Spleen (tissue), 11 donors: ENCODE measurements around the gene TRPM8. TPM values are rescaled to one million over a fixed set of nuclear protein-coding genes. Genes with fewer than 3 reads are reported as not detected.

Source experiments
- DNase-seq: peaks from one replicate; pipeline ENCODE4 v3.0.0-alpha.2; 2020
- H3K27ac ChIP-seq, 8 donors: fragments of 200-600 bp; sonication (generic) in 7 of 8; 1 replicate in 4 of 8; 2 replicates in 4 of 8; pipeline versions ENCODE4 v1.5.0 to v1.8.0; 2016 to 2021; ENCODE audit warnings: inconsistent platforms in 4 of 8, mild to moderate bottlenecking in 4 of 8, moderate library complexity in 1 of 8
- H3K27me3 ChIP-seq, 7 donors: fragments of 200-600 bp; sonication (generic) in 6 of 7; replicated peaks in 1 of 7; 1 replicate in 4 of 7; 2 replicates in 3 of 7; pipeline versions ENCODE4 v1.5.0 to v1.8.0; 2016 to 2021; ENCODE audit warnings: inconsistent platforms in 3 of 7, mild to moderate bottlenecking in 1 of 7
- H3K36me3 ChIP-seq, 6 donors: fragments of 200-600 bp; sonication (generic) in 5 of 6; 1 replicate in 4 of 6; 2 replicates in 2 of 6; pipeline versions ENCODE4 v1.5.0 to v1.8.0; 2016 to 2021; ENCODE audit warnings: inconsistent platforms in 2 of 6
- H3K4me1 ChIP-seq, 6 donors: fragments of 200-600 bp; sonication (generic) in 5 of 6; 1 replicate in 3 of 6; 2 replicates in 3 of 6; pipeline versions ENCODE4 v1.5.0 to v1.8.0; 2016 to 2021; ENCODE audit warnings: inconsistent platforms in 3 of 6
- H3K4me3 ChIP-seq, 8 donors: fragments of 200-600 bp; sonication (generic) in 7 of 8; 1 replicate in 4 of 8; 2 replicates in 4 of 8; pipeline versions ENCODE4 v1.5.0 to v1.8.0; 2016 to 2021; ENCODE audit warnings: inconsistent platforms in 4 of 8, mild to moderate bottlenecking in 4 of 8, moderate library complexity in 2 of 8
- H3K9me3 ChIP-seq, 8 donors: fragments of 200-600 bp; sonication (generic) in 7 of 8; 1 replicate in 4 of 8; 2 replicates in 4 of 8; pipeline versions ENCODE4 v1.5.0 to v1.8.0; 2016 to 2021; ENCODE audit warnings: inconsistent platforms in 4 of 8
- POLR2A ChIP-seq, 3 donors: fragments of 450-650 bp; IDR thresholded peaks; one replicate each; pipeline ENCODE4 v1.5.1; 2017; ENCODE audit warnings: antibody characterized with exemption in 3 of 3, mild to moderate bottlenecking in 1 of 3
- POLR2AphosphoS5 ChIP-seq, 3 donors: sonication (generic); formaldehyde crosslinking; IDR thresholded peaks; one replicate each; pipeline ENCODE4 v1.5.1; 2017; ENCODE audit warnings: antibody characterized with exemption in 3 of 3
- WGBS, 5 donors: extraction: QIAGEN DNeasy Blood & Tissue Kit in 3 of 5; methylation state at CpG; one replicate each; pipeline versions ENCODE4 v1.1.5 to v1.1.7; 2013 to 2018; 5-methylcytosine and 5-hydroxymethylcytosine counted together
- intact Hi-C: fragments of 100-400 bp; cut with DNase I; formaldehyde crosslinking; loops from one replicate; pipeline ENCODE4 v1.15.0; 2023; ENCODE audit warnings: low total_unique reads
- polyA plus RNA-seq, 3 donors: library from polyadenylated mRNA; stranded (reverse); fragments of 200-250 nt; gene quantifications; one replicate each; pipeline ENCODE4 v1.2.1, GENCODE V29; 2013
- total RNA-seq, 7 donors: library from RNA; depleted of rRNA in 3 of 7; stranded (reverse); fragments of >200 nt in 3 of 7; fragmentation: NEBNext Ultra II Directional in 4 of 7; extraction: Animal tissue kit (Norgen Biotek cat#: 25700) in 4 of 7; gene quantifications; one replicate each; pipeline versions ENCODE4 v1.1.0 to v1.2.1, GENCODE V29; 2016 to 2021
- TF ChIP-seq, protein P1 (sequence below), 11 experiments: fragments of 200-600 bp in 7 of 11; fragments of 450-650 bp in 4 of 11; sonication (generic) in 4 of 11; IDR thresholded peaks in 8 of 11; conservative IDR thresholded peaks in 3 of 11; 1 replicate in 7 of 11; 2 replicates in 4 of 11; pipeline versions ENCODE4 v1.4.0 to v1.8.0; 2016 to 2021; ENCODE audit warnings: antibody characterized with exemption in 11 of 11, inconsistent platforms in 4 of 11, mild to moderate bottlenecking in 1 of 11
- donor health status: healthy with polysubstance abuse.
- donor health status: DM: no; HTN: no; CAD: no; lungs with moderate emphysema.
- donor health status: DM: no; HTN: no; CAD: no.
- donor health status: Bipolar disorder and iron deficiency.
- donor health status: healthy.
- donor health status: DM: no; HTN: no; CAD: no.
- donor health status: DM: yes; HTN: yes; CAD: no.

Gene TRPM8
- total and polyA plus RNA-seq, 10 donors: 0.02 to 0.06 TPM; not detected in 8

DNA sequence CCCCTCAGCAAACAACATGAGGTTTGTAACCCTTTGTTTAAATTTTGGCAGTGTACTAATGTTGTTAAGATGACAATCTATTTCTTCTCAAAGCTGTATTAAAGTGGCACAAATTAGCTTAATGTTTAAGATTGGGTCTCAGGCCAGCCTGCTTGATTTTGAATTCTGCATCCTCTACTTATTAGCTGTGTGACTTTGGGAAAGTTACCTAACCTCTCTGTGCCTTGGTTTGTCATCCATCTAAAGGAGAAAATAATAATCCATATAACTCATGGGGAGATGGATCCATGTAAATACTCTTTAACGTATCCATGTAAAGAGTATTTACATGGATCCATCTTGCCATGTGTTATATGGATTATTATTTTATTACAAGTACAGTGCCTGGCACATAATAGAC, 2.1 kb downstream of the TRPM8 start:
- H3K36me3 ChIP-seq: no peaks in the 10 kb centered on the region
- no peaks in the 10 kb centered on the region for H3K4me1 ChIP-seq
- peaks cover 0 to 60% (median 4%) of the 10 kb centered on the region in 7 donors for H3K27me3 ChIP-seq
- no peak overlapping the region for H3K4me3 ChIP-seq
- no peak overlapping the region for H3K27ac ChIP-seq
- no peak for DNase-seq
- 82 to 96% (median 88%) methylated on average over 1 of the region's 1 CpG for WGBS, 5 donors
- no peaks in the 10 kb centered on the region for H3K9me3 ChIP-seq
- TF ChIP-seq POLR2AphosphoS5 (IDR thresholded peaks at IDR 0.05) (no peak), POLR2A (IDR thresholded peaks at IDR 0.05) (no peak)
- TF ChIP-seq, protein P1, sequence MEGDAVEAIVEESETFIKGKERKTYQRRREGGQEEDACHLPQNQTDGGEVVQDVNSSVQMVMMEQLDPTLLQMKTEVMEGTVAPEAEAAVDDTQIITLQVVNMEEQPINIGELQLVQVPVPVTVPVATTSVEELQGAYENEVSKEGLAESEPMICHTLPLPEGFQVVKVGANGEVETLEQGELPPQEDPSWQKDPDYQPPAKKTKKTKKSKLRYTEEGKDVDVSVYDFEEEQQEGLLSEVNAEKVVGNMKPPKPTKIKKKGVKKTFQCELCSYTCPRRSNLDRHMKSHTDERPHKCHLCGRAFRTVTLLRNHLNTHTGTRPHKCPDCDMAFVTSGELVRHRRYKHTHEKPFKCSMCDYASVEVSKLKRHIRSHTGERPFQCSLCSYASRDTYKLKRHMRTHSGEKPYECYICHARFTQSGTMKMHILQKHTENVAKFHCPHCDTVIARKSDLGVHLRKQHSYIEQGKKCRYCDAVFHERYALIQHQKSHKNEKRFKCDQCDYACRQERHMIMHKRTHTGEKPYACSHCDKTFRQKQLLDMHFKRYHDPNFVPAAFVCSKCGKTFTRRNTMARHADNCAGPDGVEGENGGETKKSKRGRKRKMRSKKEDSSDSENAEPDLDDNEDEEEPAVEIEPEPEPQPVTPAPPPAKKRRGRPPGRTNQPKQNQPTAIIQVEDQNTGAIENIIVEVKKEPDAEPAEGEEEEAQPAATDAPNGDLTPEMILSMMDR (IDR thresholded peaks at IDR 0.05 in 8 of 11, conservative IDR thresholded peaks at IDR 0.05 in 3 of 11): no peak
- intact Hi-C loops: no loop called here

- peaks cover 0 to 60% (median 4%) of the 10 kb centered on the region in 7 donors for H3K27me3 ChIP-seq
- no peaks in the 10 kb centered on the region for H3K36me3 ChIP-seq
- 65 to 83% (median 80%) methylated on average over 3 of the region's 3 CpGs for WGBS, 5 donors
- no peaks in the 10 kb centered on the region for H3K4me1 ChIP-seq
- no peak overlapping the region for H3K4me3 ChIP-seq
- H3K9me3 ChIP-seq: no peaks in the 10 kb centered on the region
- intact Hi-C loops: no loop called here
- DNase-seq: no peak
- TF ChIP-seq POLR2A (IDR thresholded peaks at IDR 0.05): no peak
- TF ChIP-seq, protein P1 (IDR thresholded peaks at IDR 0.05 in 8 of 11, conservative IDR thresholded peaks at IDR 0.05 in 3 of 11): no peak
- TF ChIP-seq POLR2AphosphoS5 (IDR thresholded peaks at IDR 0.05): no peak
- H3K27ac ChIP-seq: no peak overlapping the region
Observed at GRCh38 chr2:233919938-233920337, 2.8 kb downstream of the TRPM8 start.

DNA sequence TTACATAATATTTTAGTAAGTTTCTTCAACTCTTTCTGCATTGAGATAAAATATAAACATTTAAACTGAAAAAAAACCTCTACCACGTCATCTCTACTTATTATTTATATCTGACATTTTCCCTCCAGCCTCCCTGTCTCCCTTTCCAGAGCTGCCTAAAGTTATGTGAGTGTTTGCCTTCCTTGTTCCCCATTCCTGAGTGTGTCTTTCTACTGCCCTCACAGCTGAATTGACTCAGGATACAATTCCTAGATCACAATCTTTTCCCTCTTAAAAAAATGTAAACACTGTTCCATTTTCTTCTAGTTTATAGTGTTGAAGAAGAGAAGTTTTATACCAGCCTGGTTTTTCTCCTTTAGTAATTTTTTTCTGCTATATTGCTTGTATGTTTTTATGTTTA, 5.3 kb downstream of the TRPM8 start:
- intact Hi-C loops: no loop called here
- TF ChIP-seq POLR2A (IDR thresholded peaks at IDR 0.05) (no peak), POLR2AphosphoS5 (IDR thresholded peaks at IDR 0.05) (no peak)
- TF ChIP-seq, protein P1 (IDR thresholded peaks at IDR 0.05 in 8 of 11, conservative IDR thresholded peaks at IDR 0.05 in 3 of 11): no peak
- H3K36me3 ChIP-seq: no peaks in the 10 kb centered on the region
- peaks cover 0 to 57% (median 0%) of the 10 kb centered on the region in 7 donors for H3K27me3 ChIP-seq
- no peak overlapping the region for H3K27ac ChIP-seq
- no peak overlapping the region for H3K4me3 ChIP-seq
- H3K9me3 ChIP-seq: no peaks in the 10 kb centered on the region
- H3K4me1 ChIP-seq: no peaks in the 10 kb centered on the region
- 28 to 39% (median 33%) methylated on average over 1 of the region's 1 CpG for WGBS, 5 donors
- no peak for DNase-seq

DNA sequence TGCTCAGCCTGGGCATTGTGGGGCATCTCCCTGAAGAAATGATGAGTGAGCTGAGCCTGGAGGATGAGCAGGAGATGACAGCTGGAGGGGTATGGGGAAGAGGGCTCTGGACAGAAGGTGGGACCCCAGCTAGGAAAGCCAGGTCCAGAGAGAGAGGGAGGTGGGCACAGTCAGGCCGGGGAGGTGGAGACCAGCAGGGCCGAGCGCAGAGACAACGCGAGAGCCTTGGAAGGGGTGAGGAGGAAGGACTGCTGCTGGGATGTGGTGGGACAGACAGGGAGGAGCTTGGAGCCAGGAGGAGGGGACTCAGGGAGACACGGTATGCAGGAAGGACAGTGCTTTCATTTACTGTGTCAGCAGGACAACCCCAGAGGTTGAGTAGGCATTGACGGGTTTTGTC, 8.2 kb downstream of the TRPM8 start:
- intact Hi-C loops: no loop called here
- Histone ChIP-seq H3K4me1 (no peaks in the 10 kb centered on the region), H3K36me3 (no peaks in the 10 kb centered on the region), H3K4me3 (no peak overlapping the region), H3K27me3 (peaks cover 0 to 59% (median 6%) of the 10 kb centered on the region in 7 donors), H3K27ac (no peak overlapping the region), H3K9me3 (no peaks in the 10 kb centered on the region)
- DNase-seq: no peak
- WGBS, 5 donors: 68 to 80% (median 74%) methylated on average over 7 of the region's 7 CpGs
- TF ChIP-seq, protein P1 (IDR thresholded peaks at IDR 0.05 in 8 of 11, conservative IDR thresholded peaks at IDR 0.05 in 3 of 11): no peak
- no peak for TF ChIP-seq POLR2A (IDR thresholded peaks at IDR 0.05)
- TF ChIP-seq POLR2AphosphoS5 (IDR thresholded peaks at IDR 0.05): no peak
